H9 (cell line): ENCODE measurements around the gene CERS2. TPM values are rescaled to one million over a fixed set of nuclear protein-coding genes. Genes with fewer than 3 reads are reported as not detected.

ENCODE experiments used
- DNase-seq: peaks from one replicate; pipeline ENCODE4 v3.0.0-alpha.2; 2017
- H2AFZ ChIP-seq: one replicate; pipeline ENCODE4 v1.6.1; 2013; ENCODE audit warnings: mild to moderate bottlenecking, low read length, control low read depth, moderate library complexity
- H2AK5ac ChIP-seq: 2 replicates; pipeline ENCODE4 v1.6.1; 2013; ENCODE audit warnings: low read length, control low read depth, mixed read lengths; ENCODE audit not compliant: insufficient read length
- H2BK120ac ChIP-seq: one replicate; pipeline ENCODE4 v1.6.1; 2013; ENCODE audit warnings: low read depth, mild to moderate bottlenecking, low read length, control low read depth, inconsistent platforms; ENCODE audit not compliant: poor library complexity, severe bottlenecking
- H2BK12ac ChIP-seq: 2 replicates; pipeline ENCODE4 v1.6.1; 2013; ENCODE audit warnings: low read length, control low read depth, mixed read lengths, low read depth; ENCODE audit not compliant: insufficient read length
- H2BK15ac ChIP-seq: 2 replicates; pipeline ENCODE4 v1.6.1; 2013; ENCODE audit warnings: low read depth, low read length, control low read depth
- H2BK20ac ChIP-seq: one replicate; pipeline ENCODE4 v1.6.1; 2013; ENCODE audit warnings: low read depth, mild to moderate bottlenecking, low read length, control low read depth, inconsistent platforms; ENCODE audit not compliant: poor library complexity, severe bottlenecking
- H2BK5ac ChIP-seq: 2 replicates; pipeline ENCODE4 v1.6.1; 2013; ENCODE audit warnings: low read length, control low read depth, mixed read lengths; ENCODE audit not compliant: insufficient read length
- H3K14ac ChIP-seq: 2 replicates; pipeline ENCODE4 v1.6.1; 2013; ENCODE audit warnings: low read length, control low read depth; ENCODE audit not compliant: insufficient read depth
- H3K18ac ChIP-seq: 2 replicates; pipeline ENCODE4 v1.6.1; 2013; ENCODE audit warnings: low read depth, mild to moderate bottlenecking, mixed read lengths, low read length, control low read depth; ENCODE audit not compliant: insufficient read length
- H3K23ac ChIP-seq: 2 replicates; pipeline ENCODE4 v1.6.1; 2013; ENCODE audit warnings: low read length, control low read depth, mixed read lengths, low read depth; ENCODE audit not compliant: insufficient read length
- H3K23me2 ChIP-seq: 2 replicates; pipeline ENCODE4 v1.6.1; 2013; ENCODE audit warnings: low read depth, mild to moderate bottlenecking, mixed read lengths, low read length, control low read depth; ENCODE audit not compliant: insufficient read length, poor library complexity, severe bottlenecking
- H3K27ac ChIP-seq: 2 replicates; pipeline ENCODE4 v1.5.1; 2013; ENCODE audit warnings: low read length, control low read depth, mixed read lengths, low read depth; ENCODE audit not compliant: insufficient read length
- H3K27me3 ChIP-seq: 2 replicates; pipeline ENCODE4 v1.6.1; 2013; ENCODE audit warnings: low read length, control low read depth, inconsistent platforms; ENCODE audit not compliant: insufficient read depth
- H3K4ac ChIP-seq: 2 replicates; pipeline ENCODE4 v1.6.1; 2013; ENCODE audit warnings: low read depth, mild to moderate bottlenecking, control low read depth, inconsistent platforms, low read length, moderate library complexity
- H3K4me1 ChIP-seq: 2 replicates; pipeline ENCODE4 v1.6.1; 2013; ENCODE audit warnings: low read length, control low read depth, inconsistent platforms; ENCODE audit not compliant: insufficient read depth
- H3K4me2 ChIP-seq: 2 replicates; pipeline ENCODE4 v1.6.1; 2013; ENCODE audit warnings: low read length, control low read depth, mixed read lengths; ENCODE audit not compliant: insufficient read length, insufficient read depth
- H3K56ac ChIP-seq: 2 replicates; pipeline ENCODE4 v1.6.1; 2013; ENCODE audit warnings: low read depth, mild to moderate bottlenecking, mixed read lengths, low read length, control low read depth; ENCODE audit not compliant: insufficient read length
- H3K79me1 ChIP-seq: 2 replicates; pipeline ENCODE4 v1.6.1; 2013; ENCODE audit warnings: low read depth, mild to moderate bottlenecking, moderate library complexity, low read length, control low read depth, inconsistent platforms; ENCODE audit not compliant: insufficient read depth, poor library complexity, severe bottlenecking
- H3K79me2 ChIP-seq: 2 replicates; pipeline ENCODE4 v1.6.1; 2013; ENCODE audit warnings: low read length, control low read depth, inconsistent platforms; ENCODE audit not compliant: insufficient read depth
- H3K9ac ChIP-seq: 2 replicates; pipeline ENCODE4 v1.6.1; 2013; ENCODE audit warnings: low read length, control low read depth, mixed read lengths; ENCODE audit not compliant: insufficient read length; ENCODE audit errors: extremely low read depth
- H3K9me3 ChIP-seq: one replicate; pipeline ENCODE4 v1.6.1; 2013; ENCODE audit warnings: low read depth, low read length, inconsistent platforms; ENCODE audit not compliant: control insufficient read depth
- H3T11ph ChIP-seq: one replicate; pipeline ENCODE4 v1.6.1; 2013; ENCODE audit warnings: mild to moderate bottlenecking, low read length, control low read depth, inconsistent platforms
- H4K20me1 ChIP-seq: one replicate; pipeline ENCODE4 v1.6.1; 2013; ENCODE audit not compliant: control insufficient read depth, insufficient read length, insufficient read depth
- H4K5ac ChIP-seq: 2 replicates; pipeline ENCODE4 v1.6.1; 2013; ENCODE audit warnings: low read depth, mild to moderate bottlenecking, mixed read lengths, low read length, control low read depth; ENCODE audit not compliant: insufficient read length
- H4K8ac ChIP-seq: replicated peaks from 2 replicates; pipeline ENCODE4 v1.6.1; 2013; ENCODE audit warnings: low read length, control low read depth, mixed read lengths, low read depth; ENCODE audit not compliant: insufficient read length
- H4K91ac ChIP-seq: 2 replicates; pipeline ENCODE4 v1.6.1; 2013; ENCODE audit warnings: low read depth, mild to moderate bottlenecking, moderate library complexity, mixed read lengths, low read length, control low read depth; ENCODE audit not compliant: insufficient read length
- H3K27ac Mint-ChIP-seq, 3 experiments: 2 replicates in 2 of 3; 3 replicates in 1 of 3; pipeline ENCODE4 v1.8.0; 2020 to 2021; ENCODE audit warnings: mixed read lengths in 3 of 3, mild to moderate bottlenecking in 1 of 3, moderate library complexity in 1 of 3
- H3K27me3 Mint-ChIP-seq: 2 replicates; pipeline ENCODE4 v1.8.0; 2021; ENCODE audit warnings: low read depth, mild to moderate bottlenecking, moderate library complexity, mixed read lengths
- H3K36me3 Mint-ChIP-seq, 3 experiments: 2 replicates in 2 of 3; 3 replicates in 1 of 3; pipeline ENCODE4 v1.8.0; 2020 to 2021; ENCODE audit warnings: low read depth in 3 of 3, mixed read lengths in 3 of 3; ENCODE audit not compliant: insufficient read depth in 1 of 3
- H3K4me1 Mint-ChIP-seq, 2 experiments: 2 replicates each; pipeline ENCODE4 v1.8.0; 2020; ENCODE audit warnings: mixed read lengths in 2 of 2
- H3K4me3 Mint-ChIP-seq, 2 experiments: 2 replicates in 1 of 2; 3 replicates in 1 of 2; pipeline ENCODE4 v1.8.0; 2020 to 2021; ENCODE audit warnings: mild to moderate bottlenecking in 2 of 2, mixed read lengths in 2 of 2, moderate library complexity in 1 of 2
- H3K9me3 Mint-ChIP-seq, 2 experiments: 2 replicates in 1 of 2; 3 replicates in 1 of 2; pipeline ENCODE4 v1.8.0; 2020; ENCODE audit warnings: mild to moderate bottlenecking in 2 of 2, mixed read lengths in 2 of 2, moderate library complexity in 1 of 2
- CTCF ChIP-seq: fragments of 200-600 bp; sonication (generic); conservative IDR thresholded peaks from 3 replicates; pipeline ENCODE4 v1.8.0; 2021; ENCODE audit warnings: antibody characterized with exemption, mild to moderate bottlenecking
- WGBS: extraction: QIAGEN DNeasy Blood & Tissue Kit; methylation state at CpG from one replicate; pipeline ENCODE4 v1.1.7; 2013; ENCODE audit warnings: missing lambda C conversion rate, low lambda C conversion rate, mixed read lengths; ENCODE audit not compliant: insufficient read length; ENCODE audit errors: extremely low coverage; 5-methylcytosine and 5-hydroxymethylcytosine counted together
- total RNA-seq: library from RNA; stranded (reverse); gene quantifications from 2 replicates; pipeline ENCODE4 v1.2.1, GENCODE V29; 2021

Gene CERS2
- total RNA-seq, 1 experiment from 2014 or later: 201 TPM

GRCh38 chr1:150927624-150928023 is 47.0 kb downstream of the CERS2 start:
- Histone ChIP-seq H3K14ac (no peak overlapping the region), H2BK15ac (no peak overlapping the region), H3K4me1 (no peaks in the 10 kb centered on the region), H2BK20ac (no peak overlapping the region), H2BK12ac (no peak overlapping the region), H3K56ac (no peak overlapping the region), H3K9ac (no peak overlapping the region), H4K8ac (no peak overlapping the region), H3K18ac (no peak overlapping the region), H2AK5ac (no peak overlapping the region), H3K27me3 (no peaks in the 10 kb centered on the region), H2BK5ac (no peak overlapping the region), H4K20me1 (no peaks in the 10 kb centered on the region), H3K4ac (no peak overlapping the region), H4K5ac (no peak overlapping the region), H3K79me2 (no peaks in the 10 kb centered on the region), H3K4me2 (no peak overlapping the region), H3K27ac (no peak overlapping the region), H3K79me1 (no peaks in the 10 kb centered on the region), H3T11ph (no peak overlapping the region), H3K23ac (no peak overlapping the region), H3K23me2 (no peaks in the 10 kb centered on the region), H2BK120ac (no peak overlapping the region), H3K9me3 (no peaks in the 10 kb centered on the region), H4K91ac (no peak overlapping the region), H2AFZ (no peak overlapping the region)
- Mint-ChIP-seq H3K27me3 (no peaks in the 10 kb centered on the region), H3K27ac (no peak overlapping the region), H3K9me3 (peaks cover 3 to 5% of the 10 kb centered on the region in 2 experiments; a peak in 3 of 5 replicates), H3K4me1 (peaks cover 2 to 9% of the 10 kb centered on the region in 2 experiments), H3K36me3 (peaks cover 49 to 55% (median 54%) of the 10 kb centered on the region in 3 experiments), H3K4me3 (peak overlapping the region; percentile 94 to 99; a peak in 4 of 5 replicates)
- WGBS: no CpG with 5 or more reads among the region's 4 CpGs
- no peak for TF ChIP-seq CTCF
- DNase-seq: no peak
